GM19463 (cell line): ENCODE measurements around the gene DMGDH.
"Not testable (repeated sequence)": the region's sequence is repeated elsewhere in the genome, so short reads cannot be mapped to it uniquely, and the experiment has no call there.

Source experiments
- ATAC-seq: cut with Tn5 transposase; IDR thresholded peaks from one replicate; pipeline ENCODE4 v1.9.1; 2021; ENCODE audit warnings: mild to moderate bottlenecking, moderate library complexity; ENCODE audit not compliant: unreplicated experiment

The DMGDH gene

GRCh38 chr5:79020861-79021561, 48.5 kb downstream of the DMGDH start:
- ATAC-seq: no peak

GRCh38 chr5:79014631-79015030, 54.8 kb downstream of the DMGDH start:
- no peak for ATAC-seq

- ATAC-seq: no peak
Observed at GRCh38 chr5:79011869-79012268, 57.6 kb downstream of the DMGDH start.

- no peak for ATAC-seq
Observed at GRCh38 chr5:79011219-79011836, 58.1 kb downstream of the DMGDH start.

GRCh38 chr5:79008362-79008761, 61.1 kb downstream of the DMGDH start:
- ATAC-seq: no peak

- ATAC-seq: no peak
Observed at GRCh38 chr5:79007872-79008271, 61.6 kb downstream of the DMGDH start.

- ATAC-seq: no peak
Observed at GRCh38 chr5:79005936-79006631, 63.4 kb downstream of the DMGDH start.

- no peak for ATAC-seq
Observed at GRCh38 chr5:79005151-79005550, 64.3 kb downstream of the DMGDH start.

GRCh38 chr5:79002374-79002773, 67.1 kb downstream of the DMGDH start:
- no peak for ATAC-seq

GRCh38 chr5:79001471-79001870, 68.0 kb downstream of the DMGDH start:
- ATAC-seq: no peak

GRCh38 chr5:78997090-78997489, 72.4 kb downstream of the DMGDH start:
- no peak for ATAC-seq

GRCh38 chr5:78995521-78996007, 73.9 kb downstream of the DMGDH start:
- ATAC-seq: no peak

- ATAC-seq: no peak
Observed at GRCh38 chr5:78993165-78993564, 76.3 kb downstream of the DMGDH start.

- ATAC-seq: no peak
Observed at GRCh38 chr5:78992146-78992545, 77.3 kb downstream of the DMGDH start.

GRCh38 chr5:78989080-78989479, 80.4 kb downstream of the DMGDH start:
- ATAC-seq: no peak

- ATAC-seq: peak; percentile 48
Observed at GRCh38 chr5:78985725-78986223, 83.7 kb downstream of the DMGDH start.

- peak; percentile 34 for ATAC-seq
Observed at GRCh38 chr5:78985116-78985724, 84.3 kb downstream of the DMGDH start, which contains the start of gene ARSB. Gene ARSB (minus strand): TSS chr5:78985310. CDS start chr5:78985248, 62 bp downstream.

GRCh38 chr5:78984439-78985115, 84.9 kb downstream of the DMGDH start:
- peak; percentile 52 for ATAC-seq

GRCh38 chr5:78983601-78984438, 85.7 kb downstream of the DMGDH start:
- no peak for ATAC-seq

- not testable (repeated sequence) for ATAC-seq
Observed at GRCh38 chr5:78983194-78983593, 86.3 kb downstream of the DMGDH start.
